ENCODE data around the gene RGL1.

The RGL1 gene

DNA sequence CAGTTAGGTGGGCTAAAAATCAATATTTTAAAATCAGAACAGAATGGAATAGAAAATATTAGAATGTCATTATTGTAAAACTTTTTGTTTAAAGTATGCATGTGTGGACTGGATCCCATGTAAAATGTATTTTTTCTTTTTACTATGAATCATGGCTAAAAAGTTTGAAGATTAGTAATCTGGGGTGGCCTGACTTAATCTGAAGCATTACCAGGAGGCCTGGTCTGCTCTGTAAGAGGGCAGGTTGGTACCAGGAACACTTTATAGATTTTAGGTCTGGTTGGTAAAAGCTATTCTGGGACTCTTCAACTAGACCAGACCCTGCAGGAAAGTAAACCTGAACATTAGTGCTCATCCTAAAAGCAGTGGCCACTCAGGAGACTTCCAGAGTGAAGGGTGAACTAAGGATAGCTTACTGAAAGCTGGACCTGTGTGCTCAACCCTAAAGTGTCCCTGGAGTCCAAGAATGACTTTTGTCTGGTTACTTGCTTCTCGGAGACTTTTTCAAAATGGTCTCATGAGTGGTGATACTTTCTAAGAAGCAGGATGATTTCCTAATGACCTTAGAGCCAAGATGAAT lies 16.5 kb downstream of the RGL1 start:
- peak overlapping the region; percentile 68 for H3K27ac ChIP-seq (ENCODE audit: low read depth, low read length, severe bottlenecking)
- H3K4me3 ChIP-seq (ENCODE audit: extremely low read depth, insufficient read depth, low read length, poor library complexity, severe bottlenecking), result no peak overlapping the region

DNA sequence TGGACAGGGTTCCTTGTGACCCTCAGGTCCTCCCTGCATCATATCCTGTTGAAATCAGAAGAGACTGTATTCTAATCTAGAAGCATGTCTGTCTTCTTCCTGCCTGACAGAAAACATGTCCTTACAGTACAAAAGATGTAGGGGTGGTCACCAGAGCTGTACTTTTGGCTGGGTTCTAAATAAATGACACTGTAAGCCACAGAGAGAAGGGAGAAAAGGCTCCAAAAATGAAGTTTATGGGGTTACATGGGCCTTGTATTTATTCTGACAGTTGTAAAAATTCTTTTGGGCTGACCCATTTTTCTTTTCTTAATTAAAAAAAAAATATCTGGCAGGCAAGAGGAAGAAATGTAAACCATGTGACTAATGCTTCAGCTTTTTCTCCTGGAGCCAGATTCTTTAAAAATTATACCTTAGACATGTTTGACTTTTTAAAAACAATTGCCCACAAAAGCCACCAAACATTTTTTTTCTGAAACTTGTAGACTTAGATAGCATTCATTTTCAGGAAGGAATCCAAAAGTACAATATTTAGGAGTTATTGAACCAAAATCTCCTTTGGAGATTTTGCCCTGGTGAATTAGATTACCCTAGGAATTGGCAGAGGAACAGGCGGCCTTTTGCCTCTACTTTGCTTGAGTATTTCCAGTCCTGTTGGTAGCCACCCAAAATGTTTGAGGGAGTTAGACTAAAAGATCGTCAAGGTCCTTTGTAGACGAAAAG lies 17.1 kb downstream of the RGL1 start:
- Histone ChIP-seq H3K4me3 (ENCODE audit: extremely low read depth, insufficient read depth, low read length, poor library complexity, severe bottlenecking) (no peak overlapping the region), H3K4me1 (ENCODE audit: control insufficient read depth, insufficient read depth, low read length, poor library complexity, severe bottlenecking) (peaks cover 20% of the 10 kb centered on the region), H3K27ac (ENCODE audit: low read depth, low read length, severe bottlenecking) (peak overlapping the region; percentile 68), H3K9me3 (ENCODE audit: control insufficient read depth, low read length) (no peaks in the 10 kb centered on the region), H3K36me3 (ENCODE audit: control insufficient read depth, insufficient read depth, low read length) (peaks cover 40% of the 10 kb centered on the region)
- WGBS, 2 experiments (ENCODE audit: insufficient coverage in 2 of 2), result 86 to 93% methylated on average over 3 of the region's 3 CpGs

More for the DNA sequence above, 16.5 kb downstream of the RGL1 start:
- H3K9me3 ChIP-seq (ENCODE audit: control insufficient read depth, low read length), result no peaks in the 10 kb centered on the region
- WGBS, 2 experiments (ENCODE audit: insufficient coverage in 2 of 2), result 80 to 100% methylated on average over 1 of the region's 1 CpG
- H3K36me3 ChIP-seq (ENCODE audit: control insufficient read depth, insufficient read depth, low read length), result peaks cover 36% of the 10 kb centered on the region
- peaks cover 27% of the 10 kb centered on the region for H3K4me1 ChIP-seq (ENCODE audit: control insufficient read depth, insufficient read depth, low read length, poor library complexity, severe bottlenecking)

DNA sequence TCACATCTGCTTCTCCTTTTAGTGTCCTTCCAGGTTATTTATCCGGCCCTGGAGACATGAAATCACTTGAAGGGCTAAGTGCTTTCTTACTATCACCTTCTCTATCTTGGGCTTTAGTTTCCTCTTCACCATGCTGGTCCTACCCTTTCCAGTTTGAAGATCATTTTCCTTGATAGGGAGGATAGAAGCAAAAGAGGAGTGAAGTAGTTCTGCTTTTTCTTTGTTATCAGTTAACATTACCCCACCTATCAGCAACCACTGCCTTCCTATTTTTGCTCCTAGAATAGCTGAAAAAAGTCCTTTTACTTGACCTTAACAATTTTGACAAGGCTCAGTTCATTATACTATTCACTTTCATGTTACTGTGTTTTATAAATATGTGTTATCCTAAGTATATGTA lies 19.4 kb downstream of the RGL1 start:
- Histone ChIP-seq H3K4me1 (ENCODE audit: control insufficient read depth, insufficient read depth, low read length, poor library complexity, severe bottlenecking) (peaks cover 15% of the 10 kb centered on the region), H3K36me3 (ENCODE audit: control insufficient read depth, insufficient read depth, low read length) (peaks cover 45% of the 10 kb centered on the region), H3K9me3 (ENCODE audit: control insufficient read depth, low read length) (no peaks in the 10 kb centered on the region), H3K4me3 (ENCODE audit: extremely low read depth, insufficient read depth, low read length, poor library complexity, severe bottlenecking) (no peak overlapping the region), H3K27ac (ENCODE audit: low read depth, low read length, severe bottlenecking) (peak overlapping the region; percentile 8)
- WGBS, 2 experiments (ENCODE audit: insufficient coverage in 2 of 2), result 70% methylated on average over 1 of the region's 1 CpG; no CpG with 5 or more reads in 1 of the 2 experiments

DNA sequence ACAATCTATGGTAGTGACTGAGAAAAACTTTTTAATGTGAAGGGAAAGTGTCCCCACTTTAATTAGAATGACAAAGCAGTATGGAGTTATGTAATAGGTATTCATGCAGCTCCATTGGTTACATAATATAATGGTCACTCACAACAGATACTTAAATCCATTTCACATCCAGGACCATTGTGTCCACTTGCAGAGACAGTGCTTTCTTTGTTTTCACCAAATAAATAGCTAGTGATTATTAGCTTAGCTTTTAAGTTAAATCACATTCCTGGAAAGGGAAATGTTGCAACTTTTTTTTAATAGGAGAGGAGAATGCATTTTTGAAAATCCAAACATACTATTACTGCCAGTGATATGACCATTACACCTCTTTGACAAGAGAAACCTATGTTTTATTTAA lies 22.9 kb downstream of the RGL1 start:
- Histone ChIP-seq H3K4me1 (ENCODE audit: control insufficient read depth, insufficient read depth, low read length, poor library complexity, severe bottlenecking) (peaks cover 2% of the 10 kb centered on the region), H3K9me3 (ENCODE audit: control insufficient read depth, low read length) (no peaks in the 10 kb centered on the region), H3K36me3 (ENCODE audit: control insufficient read depth, insufficient read depth, low read length) (peaks cover 33% of the 10 kb centered on the region), H3K4me3 (ENCODE audit: extremely low read depth, insufficient read depth, low read length, poor library complexity, severe bottlenecking) (no peak overlapping the region), H3K27ac (ENCODE audit: low read depth, low read length, severe bottlenecking) (no peak overlapping the region)

DNA sequence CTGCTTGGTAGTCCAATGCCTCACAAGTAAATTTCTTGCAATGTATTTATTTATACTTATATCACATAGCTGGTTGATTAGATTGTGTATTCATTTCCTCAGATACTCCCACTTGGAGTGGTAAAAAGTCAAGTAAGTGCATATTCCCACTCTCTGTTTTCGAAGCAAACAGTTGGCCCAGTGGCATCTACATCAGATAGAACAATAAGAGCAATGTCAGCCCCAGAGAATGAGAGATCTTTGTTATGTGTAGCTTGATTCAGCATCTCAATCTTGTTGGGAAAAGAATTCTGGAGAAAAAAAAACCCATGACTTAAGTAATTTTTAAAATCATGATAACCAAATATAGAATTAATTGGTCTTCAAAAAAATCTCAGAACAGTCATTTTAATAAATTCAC lies 25.5 kb downstream of the RGL1 start:
- H3K36me3 ChIP-seq (ENCODE audit: control insufficient read depth, insufficient read depth, low read length), result peaks cover 26% of the 10 kb centered on the region
- H3K4me1 ChIP-seq (ENCODE audit: control insufficient read depth, insufficient read depth, low read length, poor library complexity, severe bottlenecking), result no peaks in the 10 kb centered on the region
- H3K27ac ChIP-seq (ENCODE audit: low read depth, low read length, severe bottlenecking), result no peak overlapping the region
- no peak overlapping the region for H3K4me3 ChIP-seq (ENCODE audit: extremely low read depth, insufficient read depth, low read length, poor library complexity, severe bottlenecking)
- no CpG with 5 or more reads among the region's 1 CpG for WGBS, 2 experiments (ENCODE audit: insufficient coverage in 2 of 2)
- H3K9me3 ChIP-seq (ENCODE audit: control insufficient read depth, low read length), result no peaks in the 10 kb centered on the region

DNA sequence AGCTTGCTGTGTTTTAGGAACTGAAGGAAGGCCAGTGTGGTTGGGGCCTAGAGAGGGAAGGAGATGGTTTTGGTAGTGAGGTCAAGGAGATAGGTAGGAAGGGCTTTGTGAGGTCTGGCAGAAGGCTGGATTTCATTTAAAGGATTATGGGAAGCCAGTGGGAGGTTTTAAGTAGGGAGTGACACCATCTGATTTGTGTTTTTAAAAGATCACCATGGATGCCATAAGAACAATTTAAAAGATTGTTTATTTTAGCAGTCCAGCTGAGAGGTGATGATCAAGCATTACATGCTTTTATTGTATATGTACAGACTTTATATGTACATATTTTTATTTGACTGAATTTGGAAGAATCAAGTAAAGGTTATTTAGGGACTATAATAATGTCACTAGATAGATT lies 26.4 kb downstream of the RGL1 start:
- H3K4me3 ChIP-seq (ENCODE audit: extremely low read depth, insufficient read depth, low read length, poor library complexity, severe bottlenecking), result no peak overlapping the region
- H3K9me3 ChIP-seq (ENCODE audit: control insufficient read depth, low read length), result no peaks in the 10 kb centered on the region
- H3K4me1 ChIP-seq (ENCODE audit: control insufficient read depth, insufficient read depth, low read length, poor library complexity, severe bottlenecking), result no peaks in the 10 kb centered on the region
- H3K36me3 ChIP-seq (ENCODE audit: control insufficient read depth, insufficient read depth, low read length), result peaks cover 17% of the 10 kb centered on the region
- H3K27ac ChIP-seq (ENCODE audit: low read depth, low read length, severe bottlenecking), result peak overlapping the region; percentile 51

DNA sequence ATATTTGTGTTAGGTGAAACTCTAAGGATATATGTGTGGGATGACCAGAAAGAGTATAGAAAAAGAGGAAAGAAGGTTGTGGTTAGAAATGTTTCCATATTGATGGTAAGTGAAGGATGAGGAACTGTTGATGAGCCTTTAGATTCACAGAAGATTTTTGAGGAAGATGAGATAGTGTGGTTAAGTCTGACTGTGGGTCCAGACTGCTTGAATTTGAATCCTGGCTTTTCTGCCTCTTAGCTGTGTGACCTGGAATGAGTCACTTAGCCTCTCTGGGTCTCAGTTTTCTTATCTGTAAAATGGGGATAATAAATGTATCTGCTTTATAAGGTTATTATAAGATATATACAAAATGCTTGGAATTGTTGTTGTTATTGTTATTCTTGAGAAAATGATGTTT lies 27.5 kb downstream of the RGL1 start:
- H3K27ac ChIP-seq (ENCODE audit: low read depth, low read length, severe bottlenecking), result no peak overlapping the region
- no peaks in the 10 kb centered on the region for H3K9me3 ChIP-seq (ENCODE audit: control insufficient read depth, low read length)
- H3K36me3 ChIP-seq (ENCODE audit: control insufficient read depth, insufficient read depth, low read length), result peaks cover 8% of the 10 kb centered on the region
- peaks cover 5% of the 10 kb centered on the region for H3K4me1 ChIP-seq (ENCODE audit: control insufficient read depth, insufficient read depth, low read length, poor library complexity, severe bottlenecking)
- no peak overlapping the region for H3K4me3 ChIP-seq (ENCODE audit: extremely low read depth, insufficient read depth, low read length, poor library complexity, severe bottlenecking)

DNA sequence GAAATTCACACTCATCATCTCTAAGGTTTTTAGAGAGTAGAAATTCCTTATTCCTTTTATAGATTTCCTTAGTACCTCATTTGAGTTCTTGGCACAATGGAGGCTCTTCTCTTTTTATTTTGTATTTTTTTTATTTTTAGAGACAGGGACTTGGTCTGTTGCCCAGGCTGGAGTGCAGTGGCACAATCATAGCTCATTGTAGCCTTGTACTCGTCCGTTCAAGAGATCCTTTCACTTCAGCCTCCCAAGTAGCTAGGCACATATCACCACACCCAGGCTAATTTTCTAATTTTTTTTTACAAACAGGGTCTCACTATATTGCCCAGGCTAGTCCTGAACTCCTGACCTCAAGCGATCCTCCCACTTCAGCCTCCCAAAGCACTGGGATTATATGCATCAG lies 29.6 kb downstream of the RGL1 start:
- Histone ChIP-seq H3K9me3 (ENCODE audit: control insufficient read depth, low read length) (no peaks in the 10 kb centered on the region), H3K27ac (ENCODE audit: low read depth, low read length, severe bottlenecking) (no peak overlapping the region), H3K4me3 (ENCODE audit: extremely low read depth, insufficient read depth, low read length, poor library complexity, severe bottlenecking) (no peak overlapping the region), H3K36me3 (ENCODE audit: control insufficient read depth, insufficient read depth, low read length) (peaks cover 17% of the 10 kb centered on the region), H3K4me1 (ENCODE audit: control insufficient read depth, insufficient read depth, low read length, poor library complexity, severe bottlenecking) (peaks cover 16% of the 10 kb centered on the region)
- WGBS, 2 experiments (ENCODE audit: insufficient coverage in 2 of 2), result 90 to 100% methylated on average over 3 of the region's 3 CpGs

DNA sequence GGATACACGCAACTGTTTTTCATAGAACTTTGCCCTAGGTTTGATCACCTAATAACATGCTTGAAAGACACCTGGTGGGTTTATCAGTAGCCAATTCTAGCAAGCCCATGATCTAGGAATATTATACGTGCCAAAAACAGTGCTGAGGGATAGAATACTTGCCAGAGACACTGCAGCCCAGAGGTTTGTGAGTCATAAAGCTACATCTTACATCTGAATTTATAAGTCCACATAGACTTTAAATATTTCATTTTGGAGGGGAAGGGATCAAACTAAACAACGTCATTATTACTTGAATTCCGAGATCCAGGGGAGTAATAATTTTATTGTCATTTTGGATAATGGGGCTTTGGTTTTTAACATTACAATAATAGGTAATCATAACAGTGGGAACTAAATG lies 31.7 kb downstream of the RGL1 start:
- peaks cover 24% of the 10 kb centered on the region for H3K36me3 ChIP-seq (ENCODE audit: control insufficient read depth, insufficient read depth, low read length)
- peaks cover 20% of the 10 kb centered on the region for H3K4me1 ChIP-seq (ENCODE audit: control insufficient read depth, insufficient read depth, low read length, poor library complexity, severe bottlenecking)
- 92 to 100% methylated on average over 1 of the region's 4 CpGs for WGBS, 2 experiments (ENCODE audit: insufficient coverage in 2 of 2)
- no peak overlapping the region for H3K4me3 ChIP-seq (ENCODE audit: extremely low read depth, insufficient read depth, low read length, poor library complexity, severe bottlenecking)
- H3K9me3 ChIP-seq (ENCODE audit: control insufficient read depth, low read length), result no peaks in the 10 kb centered on the region
- no peak overlapping the region for H3K27ac ChIP-seq (ENCODE audit: low read depth, low read length, severe bottlenecking)

DNA sequence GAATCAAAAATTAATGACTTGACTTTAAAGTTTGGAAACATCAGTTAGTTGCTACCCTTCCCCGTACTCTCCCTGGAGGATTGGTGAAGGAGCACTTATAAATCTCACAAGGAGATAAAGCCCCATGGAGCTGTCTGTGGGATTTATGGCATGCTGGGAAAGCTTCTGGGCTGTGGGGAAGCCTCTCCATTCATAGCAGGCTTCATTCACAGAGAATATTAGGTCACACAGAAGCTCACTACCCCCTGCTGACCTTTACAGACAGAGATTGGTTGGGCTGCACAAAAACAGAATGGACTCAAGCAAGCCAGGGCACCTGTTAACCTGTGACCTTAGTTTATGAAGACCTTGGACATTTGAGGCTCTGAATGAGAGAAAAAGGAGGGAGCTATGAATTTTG lies 32.1 kb downstream of the RGL1 start:
- Histone ChIP-seq H3K4me1 (ENCODE audit: control insufficient read depth, insufficient read depth, low read length, poor library complexity, severe bottlenecking) (peaks cover 25% of the 10 kb centered on the region), H3K4me3 (ENCODE audit: extremely low read depth, insufficient read depth, low read length, poor library complexity, severe bottlenecking) (no peak overlapping the region), H3K27ac (ENCODE audit: low read depth, low read length, severe bottlenecking) (peak overlapping the region; percentile 7), H3K9me3 (ENCODE audit: control insufficient read depth, low read length) (no peaks in the 10 kb centered on the region), H3K36me3 (ENCODE audit: control insufficient read depth, insufficient read depth, low read length) (peaks cover 24% of the 10 kb centered on the region)
- WGBS, 2 experiments (ENCODE audit: insufficient coverage in 2 of 2), result no CpG with 5 or more reads among the region's 1 CpG

DNA sequence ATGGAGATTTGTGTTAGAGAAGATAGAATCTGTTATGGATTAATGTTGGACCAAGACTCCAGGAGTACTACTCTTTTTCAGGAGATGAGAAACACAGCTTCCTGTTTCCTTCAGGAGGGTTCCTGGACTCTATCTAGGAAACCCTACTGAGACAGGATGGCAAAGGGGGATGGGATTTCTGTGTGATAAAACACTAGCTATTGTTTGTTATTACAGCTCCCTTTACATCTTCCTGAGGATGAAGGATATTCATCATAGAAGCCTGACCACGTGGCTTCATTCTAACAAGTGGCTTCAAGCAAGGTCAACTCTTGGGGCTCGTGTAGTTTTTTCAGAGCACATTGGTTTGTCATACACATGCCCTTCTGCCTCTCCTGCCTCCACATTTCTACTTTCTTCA lies 33.3 kb downstream of the RGL1 start:
- Histone ChIP-seq H3K4me1 (ENCODE audit: control insufficient read depth, insufficient read depth, low read length, poor library complexity, severe bottlenecking) (peaks cover 35% of the 10 kb centered on the region), H3K9me3 (ENCODE audit: control insufficient read depth, low read length) (no peaks in the 10 kb centered on the region), H3K4me3 (ENCODE audit: extremely low read depth, insufficient read depth, low read length, poor library complexity, severe bottlenecking) (no peak overlapping the region), H3K36me3 (ENCODE audit: control insufficient read depth, insufficient read depth, low read length) (peaks cover 24% of the 10 kb centered on the region), H3K27ac (ENCODE audit: low read depth, low read length, severe bottlenecking) (no peak overlapping the region)
- WGBS, 2 experiments (ENCODE audit: insufficient coverage in 2 of 2), result 83 to 90% methylated on average over 1 to 2 of the region's 2 CpGs
